Measurements from ENCODE around the gene LMNTD2.

Gene LMNTD2

DNA sequence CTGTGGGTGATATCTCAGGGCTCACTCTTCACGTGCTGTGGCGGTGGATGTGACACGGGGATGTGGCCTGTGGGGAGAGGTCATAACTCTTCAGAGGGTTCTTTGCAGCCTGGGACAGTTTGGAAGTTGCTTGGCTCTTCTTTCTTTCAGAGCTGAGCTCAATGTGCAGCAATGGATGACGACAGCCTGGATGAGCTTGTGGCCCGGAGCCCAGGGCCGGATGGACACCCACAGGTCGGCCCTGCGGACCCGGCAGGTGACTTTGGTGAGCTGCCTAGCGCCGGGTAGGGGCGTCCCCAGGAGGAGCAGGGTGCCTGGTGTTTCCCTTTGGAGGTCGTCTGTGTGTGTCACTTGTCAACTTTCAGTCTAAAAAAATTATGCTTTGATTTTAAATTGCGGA, 20.8 kb upstream of the LMNTD2 start:
- no peak overlapping the region for H3K4me3 ChIP-seq (replicated peaks; ENCODE audit: insufficient read depth, low read length)
- TF ChIP-seq, protein P1, sequence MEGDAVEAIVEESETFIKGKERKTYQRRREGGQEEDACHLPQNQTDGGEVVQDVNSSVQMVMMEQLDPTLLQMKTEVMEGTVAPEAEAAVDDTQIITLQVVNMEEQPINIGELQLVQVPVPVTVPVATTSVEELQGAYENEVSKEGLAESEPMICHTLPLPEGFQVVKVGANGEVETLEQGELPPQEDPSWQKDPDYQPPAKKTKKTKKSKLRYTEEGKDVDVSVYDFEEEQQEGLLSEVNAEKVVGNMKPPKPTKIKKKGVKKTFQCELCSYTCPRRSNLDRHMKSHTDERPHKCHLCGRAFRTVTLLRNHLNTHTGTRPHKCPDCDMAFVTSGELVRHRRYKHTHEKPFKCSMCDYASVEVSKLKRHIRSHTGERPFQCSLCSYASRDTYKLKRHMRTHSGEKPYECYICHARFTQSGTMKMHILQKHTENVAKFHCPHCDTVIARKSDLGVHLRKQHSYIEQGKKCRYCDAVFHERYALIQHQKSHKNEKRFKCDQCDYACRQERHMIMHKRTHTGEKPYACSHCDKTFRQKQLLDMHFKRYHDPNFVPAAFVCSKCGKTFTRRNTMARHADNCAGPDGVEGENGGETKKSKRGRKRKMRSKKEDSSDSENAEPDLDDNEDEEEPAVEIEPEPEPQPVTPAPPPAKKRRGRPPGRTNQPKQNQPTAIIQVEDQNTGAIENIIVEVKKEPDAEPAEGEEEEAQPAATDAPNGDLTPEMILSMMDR (IDR thresholded peaks at IDR 0.05; ENCODE audit: insufficient read depth, low read length), result no peak
- TF ChIP-seq GABPA (IDR thresholded peaks at IDR 0.05; ENCODE audit: low read depth), result no peak
- TF ChIP-seq SPI1 (IDR thresholded peaks at IDR 0.05; ENCODE audit: borderline replicate concordance, low read depth), result no peak
- TF ChIP-seq REST (IDR thresholded peaks at IDR 0.05; ENCODE audit: insufficient replicate concordance, low read depth), result no peak
- TF ChIP-seq POLR2AphosphoS5 (IDR thresholded peaks at IDR 0.05; ENCODE audit: low read depth), result no peak

GRCh38 chr11:579830-580601, 19.5 kb upstream of the LMNTD2 start:
- H3K4me3 ChIP-seq (replicated peaks; ENCODE audit: insufficient read depth, low read length), result no peak overlapping the region
- H3K27me3 ChIP-seq (ENCODE audit: insufficient read depth, poor library complexity, severe bottlenecking), result peaks cover 2% of the 10 kb centered on the region
- H3K27ac ChIP-seq (replicated peaks), result no peak overlapping the region
- no peak for DNase-seq (ENCODE audit: low read depth in 1 of 2, low spot score in 1 of 2)
- TF ChIP-seq POLR2AphosphoS5 (IDR thresholded peaks at IDR 0.05; ENCODE audit: low read depth) (no peak), REST (IDR thresholded peaks at IDR 0.05; ENCODE audit: insufficient replicate concordance, low read depth) (no peak), GABPA (IDR thresholded peaks at IDR 0.05; ENCODE audit: low read depth) (no peak), SPI1 (IDR thresholded peaks at IDR 0.05; ENCODE audit: borderline replicate concordance, low read depth) (no peak)
- TF ChIP-seq, protein P1 (IDR thresholded peaks at IDR 0.05; ENCODE audit: insufficient read depth, low read length), result no peak

More for the DNA sequence above, 20.8 kb upstream of the LMNTD2 start:
- Histone ChIP-seq H3K27me3 (ENCODE audit: insufficient read depth, poor library complexity, severe bottlenecking) (no peaks in the 10 kb centered on the region), H3K27ac (replicated peaks) (no peak overlapping the region)
- DNase-seq (ENCODE audit: low read depth in 1 of 2, low spot score in 1 of 2), result no peak

GRCh38 chr11:578276-579035, 17.9 kb upstream of the LMNTD2 start:
- Histone ChIP-seq H3K27me3 (ENCODE audit: insufficient read depth, poor library complexity, severe bottlenecking) (peaks cover 4% of the 10 kb centered on the region), H3K27ac (replicated peaks) (no peak overlapping the region), H3K4me3 (replicated peaks; ENCODE audit: insufficient read depth, low read length) (no peak overlapping the region)
- TF ChIP-seq REST (IDR thresholded peaks at IDR 0.05; ENCODE audit: insufficient replicate concordance, low read depth) (no peak), GABPA (IDR thresholded peaks at IDR 0.05; ENCODE audit: low read depth) (no peak), SPI1 (IDR thresholded peaks at IDR 0.05; ENCODE audit: borderline replicate concordance, low read depth) (no peak)
- DNase-seq (ENCODE audit: low read depth in 1 of 2, low spot score in 1 of 2), result no peak
